ENCODE data around the gene LSM14A.
"Not testable (repeated sequence)": the region's sequence is repeated elsewhere in the genome, so short reads cannot be mapped to it uniquely, and the experiment has no call there.

LSM14A gene

GRCh38 chr19:34224996-34225658 is 52.8 kb downstream of the LSM14A start:
- DNase-seq (ENCODE audit: low read depth, low spot score), result no peak

GRCh38 chr19:34225659-34226015 is 53.3 kb downstream of the LSM14A start:
- DNase-seq (ENCODE audit: low read depth, low spot score), result no peak
- H3K27ac ChIP-seq, result no peak overlapping the region

More at GRCh38 chr19:34224996-34225658, 52.8 kb downstream of the LSM14A start:
- no peak overlapping the region for H3K27ac ChIP-seq

GRCh38 chr19:34226036-34226435 is 53.7 kb downstream of the LSM14A start:
- H3K27ac ChIP-seq, result no peak overlapping the region
- no peak for DNase-seq (ENCODE audit: low read depth, low spot score)

GRCh38 chr19:34228347-34228746 is 56.0 kb downstream of the LSM14A start:
- no peak overlapping the region for H3K27ac ChIP-seq
- DNase-seq (ENCODE audit: low read depth, low spot score), result no peak

GRCh38 chr19:34228762-34229161 is 56.5 kb downstream of the LSM14A start:
- no peak overlapping the region for H3K27ac ChIP-seq
- no peak for DNase-seq (ENCODE audit: low read depth, low spot score)

- H3K27ac ChIP-seq, result no peak overlapping the region
- DNase-seq (ENCODE audit: low read depth, low spot score), result no peak
Measured at GRCh38 chr19:34229721-34230120, 57.4 kb downstream of the LSM14A start.

- no peak overlapping the region for H3K27ac ChIP-seq
- DNase-seq (ENCODE audit: low read depth, low spot score), result no peak
Measured at GRCh38 chr19:34230820-34231219, 58.5 kb downstream of the LSM14A start.

GRCh38 chr19:34231439-34231838 is 59.1 kb downstream of the LSM14A start:
- H3K27ac ChIP-seq, result peak overlapping the region; percentile 78
- no peak for DNase-seq (ENCODE audit: low read depth, low spot score)

- DNase-seq (ENCODE audit: low read depth, low spot score), result peak; percentile 81
- H3K27ac ChIP-seq, result peak overlapping the region; percentile 78
Measured at GRCh38 chr19:34232566-34233481, 60.5 kb downstream of the LSM14A start.

- no peak overlapping the region for H3K27ac ChIP-seq
- no peak for DNase-seq (ENCODE audit: low read depth, low spot score)
Measured at GRCh38 chr19:34235425-34235940, 63.2 kb downstream of the LSM14A start.

- no peak for DNase-seq (ENCODE audit: low read depth, low spot score)
- no peak overlapping the region for H3K27ac ChIP-seq
Measured at GRCh38 chr19:34236035-34236987, 64.0 kb downstream of the LSM14A start.

GRCh38 chr19:34237283-34237682 is 65.0 kb downstream of the LSM14A start:
- DNase-seq (ENCODE audit: low read depth, low spot score), result no peak
- no peak overlapping the region for H3K27ac ChIP-seq

GRCh38 chr19:34237939-34238338 is 65.6 kb downstream of the LSM14A start:
- no peak for DNase-seq (ENCODE audit: low read depth, low spot score)
- no peak overlapping the region for H3K27ac ChIP-seq

- DNase-seq (ENCODE audit: low read depth, low spot score), result no peak
- H3K27ac ChIP-seq, result no peak overlapping the region
Measured at GRCh38 chr19:34241513-34242337, 69.4 kb downstream of the LSM14A start.

GRCh38 chr19:34243138-34243875 is 71.0 kb downstream of the LSM14A start:
- DNase-seq (ENCODE audit: low read depth, low spot score); H3K27ac ChIP-seq: not testable (repeated sequence)

- DNase-seq (ENCODE audit: low read depth, low spot score), result no peak
- no peak overlapping the region for H3K27ac ChIP-seq
Measured at GRCh38 chr19:34243876-34244578, 71.7 kb downstream of the LSM14A start.

- no peak for DNase-seq (ENCODE audit: low read depth, low spot score)
- no peak overlapping the region for H3K27ac ChIP-seq
Measured at GRCh38 chr19:34244611-34245299, 72.5 kb downstream of the LSM14A start.

Measured in epithelial cell of prostate (primary cell).